Activated T-helper 1 cell treated with anti-CD3 and anti-CD28 coated beads, Interleukin-2, amount 50 U/mL, for 16 hours (primary cell): ENCODE data around the gene ZFYVE9.
"Not testable (repeated sequence)": the region's sequence is repeated elsewhere in the genome, so short reads cannot be mapped to it uniquely, and the experiment has no call there.

Source experiments
- DNase-seq, 2 donors: peaks; one replicate each; pipeline ENCODE4 v3.0.0-alpha.2; 2020; ENCODE audit warnings: low read depth in 1 of 2, low spot score in 1 of 2

The ZFYVE9 gene

GRCh38 chr1:52150946-52151345, 9.1 kb downstream of the ZFYVE9 start:
- no peak for DNase-seq

GRCh38 chr1:52152572-52152971, 10.7 kb downstream of the ZFYVE9 start:
- no peak for DNase-seq

- DNase-seq: no peak
These were observed 11.1 kb downstream of the ZFYVE9 start for GRCh38 chr1:52153010-52153409.

GRCh38 chr1:52153898-52154297, 12.0 kb downstream of the ZFYVE9 start:
- DNase-seq: no peak

GRCh38 chr1:52156460-52156859, 14.6 kb downstream of the ZFYVE9 start:
- no peak for DNase-seq

GRCh38 chr1:52157582-52157981, 15.7 kb downstream of the ZFYVE9 start:
- no peak for DNase-seq

- DNase-seq: no peak
These were observed 16.3 kb downstream of the ZFYVE9 start for GRCh38 chr1:52158218-52158617.

GRCh38 chr1:52159033-52159789, 17.3 kb downstream of the ZFYVE9 start:
- DNase-seq: no peak

- DNase-seq: no peak
These were observed 21.1 kb downstream of the ZFYVE9 start for GRCh38 chr1:52162947-52163346.

- DNase-seq: no peak
These were observed 22.7 kb downstream of the ZFYVE9 start for GRCh38 chr1:52164604-52165003.

- DNase-seq: no peak
These were observed 25.3 kb downstream of the ZFYVE9 start for GRCh38 chr1:52166996-52167753.

- no peak for DNase-seq
These were observed 26.6 kb downstream of the ZFYVE9 start for GRCh38 chr1:52168373-52169080.

- not testable (repeated sequence) for DNase-seq
These were observed 29.3 kb downstream of the ZFYVE9 start for GRCh38 chr1:52171149-52171548.

- DNase-seq: no peak
These were observed 37.2 kb downstream of the ZFYVE9 start for GRCh38 chr1:52179073-52179472.

GRCh38 chr1:52180176-52180575, 38.3 kb downstream of the ZFYVE9 start:
- DNase-seq: no peak

GRCh38 chr1:52181759-52182158, 39.9 kb downstream of the ZFYVE9 start:
- DNase-seq: not testable (repeated sequence)

GRCh38 chr1:52182328-52182727, 40.4 kb downstream of the ZFYVE9 start:
- DNase-seq: not testable (repeated sequence)

GRCh38 chr1:52182874-52183400, 41.0 kb downstream of the ZFYVE9 start:
- no peak for DNase-seq

GRCh38 chr1:52186449-52186848, 44.6 kb downstream of the ZFYVE9 start:
- no peak for DNase-seq

- no peak for DNase-seq
These were observed 48.1 kb downstream of the ZFYVE9 start for GRCh38 chr1:52189898-52190480.
